Measurements from ENCODE around the gene VNN1.
"Not testable (repeated sequence)": the region's sequence is repeated elsewhere in the genome, so short reads cannot be mapped to it uniquely, and the experiment has no call there.

Gene VNN1

DNA sequence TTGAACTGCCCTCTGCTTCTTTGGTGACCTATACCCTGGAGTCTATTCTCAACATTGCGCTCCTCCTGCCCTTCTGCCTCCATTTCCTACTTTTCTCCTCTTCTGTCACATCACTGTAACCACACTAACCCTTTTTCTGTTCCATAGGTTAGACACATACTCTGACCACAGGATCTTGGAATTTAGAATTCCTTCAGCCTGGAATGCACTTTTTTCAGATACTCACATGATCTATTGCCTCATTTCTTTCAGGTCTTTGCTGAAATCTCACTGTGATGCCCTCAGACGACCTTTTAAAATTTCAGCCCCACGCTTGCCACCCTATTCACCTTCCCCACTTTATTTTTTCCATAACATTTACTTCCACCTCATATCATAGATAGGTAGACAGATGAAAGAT, 5.1 kb downstream of the VNN1 start:
- no peaks in the 10 kb centered on the region for H3K9me3 ChIP-seq (ENCODE audit: insufficient read depth, low read length)
- no peak overlapping the region for H3K4me2 ChIP-seq (ENCODE audit: low read depth, low read length, poor library complexity, severe bottlenecking)
- no peak overlapping the region for H3K4me3 ChIP-seq (ENCODE audit: insufficient read depth, low read length, poor library complexity, severe bottlenecking)
- no peaks in the 10 kb centered on the region for H3K79me2 ChIP-seq (ENCODE audit: insufficient read depth, low read length)
- no peak overlapping the region for H2AFZ ChIP-seq (ENCODE audit: low read depth, low read length, severe bottlenecking)
- no peak overlapping the region for H3K27ac ChIP-seq (ENCODE audit: low read depth, low read length)
- H3F3A ChIP-seq (ENCODE audit: insufficient read depth): no peaks in the 10 kb centered on the region
- no peak overlapping the region for H3K9ac ChIP-seq (ENCODE audit: low read length)
- H3K27me3 ChIP-seq (ENCODE audit: low read length): no peaks in the 10 kb centered on the region
- no peaks in the 10 kb centered on the region for H3K36me3 ChIP-seq (ENCODE audit: low read length)
- H4K20me1 ChIP-seq (ENCODE audit: low read depth, low read length): no peaks in the 10 kb centered on the region
- no peaks in the 10 kb centered on the region for H3K9me2 ChIP-seq (replicated peaks; ENCODE audit: insufficient read depth, low read length)
- TF ChIP-seq EZH2phosphoT487 (conservative IDR thresholded peaks at IDR 0.05; ENCODE audit: low read length) (no peak), CTCF (IDR thresholded peaks at IDR 0.05; ENCODE audit: insufficient read depth, low read length, poor library complexity, severe bottlenecking) (no peak)

GRCh38 chr6:132708002-132708401, 5.9 kb downstream of the VNN1 start:
- H3K9me3 ChIP-seq (ENCODE audit: insufficient read depth, low read length): no peaks in the 10 kb centered on the region
- no peak overlapping the region for H3K4me3 ChIP-seq (ENCODE audit: insufficient read depth, low read length, poor library complexity, severe bottlenecking)
- no peaks in the 10 kb centered on the region for H3K9me2 ChIP-seq (replicated peaks; ENCODE audit: insufficient read depth, low read length)
- no peak overlapping the region for H3K9ac ChIP-seq (ENCODE audit: low read length)
- TF ChIP-seq CTCF (IDR thresholded peaks at IDR 0.05; ENCODE audit: insufficient read depth, low read length, poor library complexity, severe bottlenecking): no peak
- TF ChIP-seq EZH2phosphoT487 (conservative IDR thresholded peaks at IDR 0.05; ENCODE audit: low read length): no peak
- H4K20me1 ChIP-seq (ENCODE audit: low read depth, low read length): no peaks in the 10 kb centered on the region
- H3F3A ChIP-seq (ENCODE audit: insufficient read depth): no peaks in the 10 kb centered on the region
- no peaks in the 10 kb centered on the region for H3K27me3 ChIP-seq (ENCODE audit: low read length)
- H3K36me3 ChIP-seq (ENCODE audit: low read length): no peaks in the 10 kb centered on the region
- no peak overlapping the region for H2AFZ ChIP-seq (ENCODE audit: low read depth, low read length, severe bottlenecking)
- no peak overlapping the region for H3K4me2 ChIP-seq (ENCODE audit: low read depth, low read length, poor library complexity, severe bottlenecking)
- no peaks in the 10 kb centered on the region for H3K79me2 ChIP-seq (ENCODE audit: insufficient read depth, low read length)
- no peak overlapping the region for H3K27ac ChIP-seq (ENCODE audit: low read depth, low read length)

GRCh38 chr6:132706756-132707155, 7.1 kb downstream of the VNN1 start:
- H3K79me2 ChIP-seq (ENCODE audit: insufficient read depth, low read length); H3K9ac ChIP-seq (ENCODE audit: low read length); H3F3A ChIP-seq (ENCODE audit: insufficient read depth); H3K4me3 ChIP-seq (ENCODE audit: insufficient read depth, low read length, poor library complexity, severe bottlenecking); H2AFZ ChIP-seq (ENCODE audit: low read depth, low read length, severe bottlenecking); H3K4me2 ChIP-seq (ENCODE audit: low read depth, low read length, poor library complexity, severe bottlenecking); H3K27me3 ChIP-seq (ENCODE audit: low read length); H4K20me1 ChIP-seq (ENCODE audit: low read depth, low read length); H3K27ac ChIP-seq (ENCODE audit: low read depth, low read length); H3K9me2 ChIP-seq (replicated peaks; ENCODE audit: insufficient read depth, low read length); H3K36me3 ChIP-seq (ENCODE audit: low read length); H3K9me3 ChIP-seq (ENCODE audit: insufficient read depth, low read length): not testable (repeated sequence)

GRCh38 chr6:132703936-132704335, 9.9 kb downstream of the VNN1 start:
- H3K9ac ChIP-seq (ENCODE audit: low read length): no peak overlapping the region
- H3K36me3 ChIP-seq (ENCODE audit: low read length): no peaks in the 10 kb centered on the region
- H3K27ac ChIP-seq (ENCODE audit: low read depth, low read length): no peak overlapping the region
- H3K4me2 ChIP-seq (ENCODE audit: low read depth, low read length, poor library complexity, severe bottlenecking): no peak overlapping the region
- H4K20me1 ChIP-seq (ENCODE audit: low read depth, low read length): no peaks in the 10 kb centered on the region
- H3F3A ChIP-seq (ENCODE audit: insufficient read depth): no peaks in the 10 kb centered on the region
- H2AFZ ChIP-seq (ENCODE audit: low read depth, low read length, severe bottlenecking): no peak overlapping the region
- no peak for TF ChIP-seq EZH2phosphoT487 (conservative IDR thresholded peaks at IDR 0.05; ENCODE audit: low read length)
- TF ChIP-seq CTCF (IDR thresholded peaks at IDR 0.05; ENCODE audit: insufficient read depth, low read length, poor library complexity, severe bottlenecking): no peak
- H3K27me3 ChIP-seq (ENCODE audit: low read length): no peaks in the 10 kb centered on the region
- no peaks in the 10 kb centered on the region for H3K79me2 ChIP-seq (ENCODE audit: insufficient read depth, low read length)
- no peaks in the 10 kb centered on the region for H3K9me3 ChIP-seq (ENCODE audit: insufficient read depth, low read length)
- no peaks in the 10 kb centered on the region for H3K9me2 ChIP-seq (replicated peaks; ENCODE audit: insufficient read depth, low read length)
- H3K4me3 ChIP-seq (ENCODE audit: insufficient read depth, low read length, poor library complexity, severe bottlenecking): no peak overlapping the region

All from SU-DHL-6 (cell line).